ENCODE data around the gene BMX.

BMX gene

GRCh38 chrX:15500497-15500966 is at the start of gene BMX:
BMX (plus strand) TSS chrX:15500807; CDS start chrX:15508354, 7,547 bp downstream.
- no peak for DNase-seq

GRCh38 chrX:15451913-15452312 is 48.7 kb upstream of the BMX start:
- DNase-seq = peak; percentile 37

DNA sequence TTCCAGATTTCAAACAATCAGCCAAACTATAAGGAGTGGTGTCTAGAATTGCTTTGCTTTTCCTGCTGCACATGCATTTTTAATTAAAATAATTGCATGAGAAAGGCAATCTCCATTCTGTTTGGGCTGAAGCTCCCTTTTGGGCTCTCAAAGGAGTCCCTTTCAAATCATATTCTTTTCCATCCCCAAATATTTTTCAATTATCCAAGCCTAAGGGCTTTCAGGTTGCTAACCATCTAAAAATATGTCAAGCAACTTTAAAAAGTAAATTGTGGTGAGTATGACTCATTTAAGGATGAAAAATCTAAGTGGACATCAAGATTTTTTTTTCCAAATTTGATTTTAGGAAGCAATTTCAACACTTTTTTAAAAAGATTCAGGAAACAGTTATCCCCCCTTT is 35.9 kb upstream of the BMX start:
- no peak for DNase-seq

DNA sequence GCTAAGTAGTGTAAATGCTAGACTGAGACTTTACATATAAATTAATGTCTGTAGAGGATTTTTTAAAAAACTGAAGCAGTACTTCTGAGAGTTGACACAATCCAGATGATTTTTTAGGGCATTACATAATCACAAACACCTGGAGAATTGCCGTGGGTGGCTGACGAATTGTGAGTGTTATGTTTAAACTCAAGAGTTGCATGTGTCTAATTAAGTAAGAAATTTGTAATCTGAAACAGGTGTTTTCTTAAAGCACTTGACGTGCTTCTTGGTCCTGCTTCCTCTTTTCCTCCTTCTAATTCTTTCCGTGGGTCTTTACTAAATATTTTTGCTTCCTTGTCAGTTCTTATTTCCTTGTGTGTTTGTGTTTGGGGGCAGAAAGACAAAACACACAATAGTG is 35.3 kb upstream of the BMX start:
- DNase-seq = no peak

DNA sequence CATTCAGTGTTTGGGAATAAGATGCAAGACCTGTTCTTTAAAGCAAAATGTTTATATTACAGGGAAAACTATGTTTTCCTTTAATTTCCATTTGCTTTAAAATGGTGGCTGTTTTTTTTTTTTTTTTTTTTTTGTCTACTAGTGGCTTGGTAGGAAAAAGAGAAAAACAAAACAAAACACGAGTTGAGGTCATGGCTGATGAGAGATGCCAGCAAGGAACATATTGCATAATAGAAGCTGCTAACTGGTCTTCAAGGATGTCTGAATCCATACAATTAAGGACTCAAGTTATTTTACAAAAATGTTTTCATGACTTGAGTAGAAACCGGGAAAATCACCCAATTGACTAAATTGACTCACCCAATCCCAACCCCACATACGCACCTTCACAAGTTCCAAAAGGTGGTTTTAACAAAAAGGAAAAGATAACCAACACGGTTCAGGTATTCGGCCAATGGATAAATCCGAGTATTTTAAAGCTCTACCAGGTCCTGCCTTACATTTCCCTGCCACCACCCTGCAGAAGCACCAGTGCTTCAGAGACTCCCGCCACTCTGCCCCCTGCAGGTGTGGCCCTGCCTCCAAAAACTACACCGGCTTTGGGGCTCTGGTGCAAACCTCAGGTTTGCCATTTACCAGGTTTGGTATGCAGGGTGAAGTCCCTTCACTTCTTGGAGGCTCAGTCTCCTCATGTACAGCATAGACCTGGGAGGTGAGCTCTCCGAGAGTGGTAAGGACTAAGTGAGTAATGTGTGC is 34.5 kb upstream of the BMX start:
- no peak for DNase-seq

DNA sequence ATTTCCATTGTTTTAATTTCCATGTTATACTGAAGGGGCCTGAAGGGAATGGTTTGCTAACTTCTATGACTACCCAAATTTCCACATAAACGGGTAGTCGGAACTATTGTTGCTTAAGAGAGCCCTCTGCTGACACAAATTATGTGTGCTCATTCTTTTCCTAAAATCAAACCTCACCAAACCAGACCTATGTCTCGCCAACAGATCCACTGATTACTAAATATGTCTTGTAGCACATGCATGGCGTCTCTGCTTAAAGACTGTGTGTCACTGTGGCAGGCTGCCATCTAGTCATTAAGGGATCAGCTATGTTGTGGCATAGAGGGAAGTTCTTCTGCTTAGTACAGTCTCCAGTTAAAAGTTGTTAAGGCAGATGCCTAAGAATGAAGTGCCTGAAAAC is 32.6 kb upstream of the BMX start:
- DNase-seq = peak; percentile 31

- DNase-seq = no peak
Measured at GRCh38 chrX:15469613-15470012, 31.0 kb upstream of the BMX start.

DNA sequence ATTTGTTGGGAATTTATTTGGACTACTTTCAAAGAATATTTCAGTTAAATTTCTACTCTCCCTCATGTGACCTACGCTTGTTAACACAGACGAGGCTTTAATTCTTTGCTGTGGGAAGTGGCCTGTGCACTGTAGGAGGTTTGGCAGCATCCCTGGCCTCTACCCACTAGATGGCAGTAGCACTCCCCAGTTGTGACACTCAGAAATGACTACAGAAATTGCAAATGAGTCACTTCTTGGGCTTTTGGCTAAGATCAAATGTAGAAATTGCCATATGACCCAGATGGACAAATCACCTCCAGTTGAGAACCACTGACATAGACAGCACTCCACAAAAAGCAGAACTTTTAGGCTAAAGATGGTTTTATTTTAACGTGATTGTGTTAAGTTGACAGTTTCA is 29.6 kb upstream of the BMX start:
- DNase-seq = no peak

- DNase-seq = no peak
Measured at GRCh38 chrX:15472531-15472930, 28.1 kb upstream of the BMX start.

- no peak for DNase-seq
Measured at GRCh38 chrX:15474028-15474427, 26.6 kb upstream of the BMX start.

DNA sequence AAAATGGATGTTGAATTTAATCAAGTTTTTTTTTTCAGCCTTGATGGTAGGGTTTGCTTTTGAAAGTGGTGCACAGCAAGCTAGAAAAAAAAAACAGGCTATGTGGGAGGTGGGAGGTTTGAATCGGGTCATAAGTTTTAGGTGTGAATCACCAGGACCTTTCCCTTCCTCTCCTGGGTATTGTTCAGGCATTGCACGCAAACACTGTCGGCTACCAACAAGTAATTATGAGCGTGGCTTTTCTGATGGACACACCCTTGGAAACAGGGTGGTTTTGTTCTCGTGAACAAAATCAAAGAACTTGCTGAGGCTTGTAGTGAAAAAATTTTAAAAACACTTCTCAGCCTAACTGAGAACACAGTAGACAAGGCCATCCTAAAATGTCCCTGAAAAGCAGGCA is 25.6 kb upstream of the BMX start:
- no peak for DNase-seq

DNA sequence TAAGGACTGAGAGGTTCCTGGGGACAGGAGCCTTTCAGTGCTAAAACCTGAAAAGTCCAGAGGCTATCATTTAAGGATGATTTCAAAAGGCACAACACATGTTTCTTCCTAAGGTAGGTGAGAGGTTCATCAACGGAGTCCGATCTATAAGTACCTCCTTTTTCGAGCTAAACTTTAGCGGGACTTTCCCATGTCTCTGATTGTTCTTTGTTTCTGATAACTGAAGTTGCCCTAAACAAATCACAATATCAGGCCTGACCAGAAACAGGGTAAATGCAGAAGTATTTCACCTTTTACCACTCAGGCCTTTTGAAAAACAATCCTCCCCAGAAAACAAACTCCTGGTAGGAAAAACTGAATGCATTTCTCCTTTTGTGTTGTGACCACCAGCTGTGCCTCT is 25.1 kb upstream of the BMX start:
- no peak for DNase-seq

DNA sequence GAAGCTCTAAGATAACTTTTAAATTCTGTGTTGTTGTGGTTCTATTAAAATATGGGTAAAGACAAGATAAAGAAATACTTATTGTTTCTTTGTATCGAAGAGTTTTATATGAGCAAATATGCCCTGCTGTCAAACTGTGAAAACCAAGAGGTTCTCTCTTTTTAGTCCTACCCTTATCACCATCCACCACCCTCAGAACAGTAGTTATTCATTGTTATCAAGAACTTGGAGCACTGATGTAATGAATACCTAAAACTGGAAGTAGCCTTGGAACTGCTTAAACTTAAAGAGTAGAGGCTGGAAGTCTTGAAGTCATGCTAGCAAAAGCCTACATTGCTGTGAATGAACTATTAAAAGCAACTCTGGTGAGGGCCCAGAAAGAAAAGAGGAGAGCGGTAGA is 16.7 kb upstream of the BMX start:
- DNase-seq = no peak

- no peak for DNase-seq
Measured at GRCh38 chrX:15492469-15492868, 8.1 kb upstream of the BMX start.

GRCh38 chrX:15493118-15493962 is 7.3 kb upstream of the BMX start, which contains the start of gene PIR:
PIR (minus strand) TSS chrX:15493333; CDS start chrX:15491257, 2,076 bp downstream.
- DNase-seq = peak; percentile 57

DNA sequence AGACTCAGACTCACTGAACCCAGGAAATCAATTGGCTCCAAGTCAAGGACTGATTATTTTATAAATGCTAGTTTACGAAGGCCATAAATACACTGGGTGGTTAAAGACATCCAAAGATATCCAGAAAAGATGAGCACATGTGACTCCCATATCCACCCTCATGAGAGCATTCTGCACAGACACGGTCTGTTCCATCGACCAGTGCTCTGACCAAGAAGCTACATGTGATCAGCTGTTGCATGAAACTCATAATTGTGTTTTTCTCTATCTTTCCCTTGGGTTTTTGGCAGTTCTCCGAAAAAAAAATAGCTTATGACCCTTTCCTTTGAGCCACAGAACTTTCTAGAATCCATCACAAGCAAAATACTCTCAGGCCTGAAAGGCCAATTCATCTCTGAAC is 4.8 kb upstream of the BMX start:
- no peak for DNase-seq

DNA sequence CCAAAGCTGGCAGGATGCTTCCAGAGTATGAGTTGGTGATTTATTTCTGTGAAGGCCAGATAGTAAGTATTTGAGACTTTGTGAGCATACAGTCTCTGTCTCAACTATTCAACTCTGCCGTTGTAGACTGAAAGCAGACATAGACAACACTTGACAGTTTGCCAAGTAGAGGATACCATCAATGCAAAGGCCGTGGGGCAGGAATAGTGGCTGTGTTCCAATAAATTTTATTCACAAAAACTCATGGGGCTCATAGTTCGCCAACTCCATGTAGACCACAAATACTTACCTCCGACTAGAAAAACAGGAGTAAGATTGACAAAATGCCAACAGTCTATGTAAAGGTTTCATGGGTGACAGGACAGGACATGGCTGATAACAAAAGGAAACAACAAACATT is 3.8 kb upstream of the BMX start:
- no peak for DNase-seq

DNA sequence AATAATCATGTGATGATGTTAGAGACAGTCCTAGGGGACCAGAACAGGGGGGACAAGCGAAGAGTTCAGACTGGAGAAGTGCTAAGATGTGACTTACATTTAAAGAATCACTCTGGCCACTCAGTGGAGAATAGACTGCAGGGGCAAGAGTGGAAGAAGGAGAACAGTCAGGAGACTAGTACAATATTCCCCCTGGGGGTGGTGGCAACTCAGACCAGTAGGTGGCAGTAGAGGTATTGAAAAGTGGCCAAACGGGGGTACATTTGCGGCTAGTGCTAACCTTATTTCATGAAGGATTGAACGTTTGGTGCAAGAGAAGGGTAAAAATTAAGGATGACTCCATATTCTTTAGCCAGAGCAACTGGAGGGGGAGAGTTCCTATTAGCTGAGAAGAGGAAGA is 2.7 kb upstream of the BMX start:
- peak; percentile 37 for DNase-seq

DNA sequence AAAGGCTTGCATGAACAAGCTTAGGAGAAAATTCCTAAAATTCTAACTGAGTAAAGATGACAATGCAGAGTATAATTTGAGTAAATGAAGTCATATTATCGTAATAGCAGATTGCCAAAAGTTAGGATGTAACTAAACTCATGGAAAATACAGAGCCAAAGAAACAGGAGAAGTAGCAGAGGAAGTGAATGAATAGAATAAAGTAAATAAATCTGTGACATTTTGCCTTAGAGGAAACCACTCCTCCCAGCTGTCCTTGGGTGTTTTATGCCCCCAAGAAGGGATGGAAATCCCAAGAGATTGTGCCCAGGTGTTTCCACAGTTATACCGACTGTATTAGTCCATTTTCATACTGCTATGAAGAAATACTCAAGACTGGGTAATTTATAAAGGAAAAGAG is 1.9 kb upstream of the BMX start:
- no peak for DNase-seq

DNA sequence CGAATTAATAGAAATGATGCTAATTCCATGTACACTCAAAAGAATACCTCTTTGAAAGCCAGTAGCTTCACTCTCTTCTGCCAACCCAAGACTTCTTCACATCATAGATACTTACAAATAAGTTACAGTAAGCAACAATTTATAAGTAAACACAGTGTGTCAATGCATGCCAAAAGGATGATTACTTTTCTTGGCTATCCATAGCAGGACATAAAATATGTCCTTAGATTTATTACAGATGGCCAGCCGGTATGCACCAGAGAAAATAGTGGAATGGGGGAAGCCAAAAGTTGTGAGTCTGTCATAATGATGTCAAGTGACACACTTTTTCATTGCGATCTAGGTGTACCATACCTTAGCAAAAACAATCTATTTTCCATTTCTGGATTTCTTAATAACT is 631 bp upstream of the BMX start:
- no peak for DNase-seq

- DNase-seq = no peak
Measured at GRCh38 chrX:15501506-15501905, 899 bp downstream of the BMX start.

GRCh38 chrX:15504661-15505060 is 4.1 kb downstream of the BMX start:
- DNase-seq = no peak

- DNase-seq = no peak
Measured at GRCh38 chrX:15505101-15505500, 4.5 kb downstream of the BMX start.

DNA sequence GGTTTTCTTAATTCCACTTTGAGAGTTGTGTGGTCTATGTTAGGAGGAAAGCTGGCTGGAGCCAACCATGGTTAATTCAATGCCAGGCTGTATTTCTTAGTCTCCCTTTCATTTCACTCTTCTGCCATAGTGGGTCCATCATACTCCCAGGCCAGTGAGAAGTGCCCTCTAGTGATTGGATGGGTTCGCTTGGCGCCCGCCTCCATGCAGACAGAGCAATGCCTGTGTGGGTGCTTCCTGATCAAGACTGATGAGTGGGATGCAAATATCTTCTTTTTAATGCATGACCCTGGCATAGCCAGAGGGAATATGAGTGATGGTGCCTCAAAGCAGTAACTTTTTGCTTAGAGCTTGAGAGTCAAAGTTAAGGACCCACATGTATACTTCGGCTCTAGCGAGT is 6.4 kb downstream of the BMX start:
- DNase-seq = no peak

Measured in NCI-H446 treated with DMSO at 0.1 percent for 48 hours (cell line).